Endothelial cell of umbilical vein (primary cell): ENCODE data around the gene ARHGEF7. TPM values are rescaled to one million over a fixed set of nuclear protein-coding genes. Genes with fewer than 3 reads are reported as not detected.

Experiments used
- BruUV-seq: library from RNA; stranded (reverse); fragments of 400-500 nt; replicated peaks from 2 replicates; lab custom pipeline; 2021; lab: Mats Ljungman, UMichigan
- CTCF ChIA-PET: fragments of 300-600, 350-600 bp; sonication (Branson Sonifier 250); formaldehyde crosslinking; loops from one replicate; lab custom pipeline; 2021; ENCODE audit warnings: antibody characterized with exemption, inconsistent platforms; lab: Charles Lee
- POLR2A ChIA-PET: fragments of 300-600, 350-600 bp; sonication (Branson Sonifier 250); formaldehyde crosslinking; loops from one replicate; lab custom pipeline; 2021; ENCODE audit warnings: antibody characterized with exemption, inconsistent platforms; lab: Charles Lee
- DNase-seq: peaks from one replicate; pipeline ENCODE4 v3.0.0-alpha.2; 2011; ENCODE audit warnings: low read depth, low spot score
- FAIRE-seq: peaks from 2 replicates; lab custom pipeline; 2011; peaks lifted over from hg19 to GRCh38; lab: Jason Lieb, UNC
- H2AFZ ChIP-seq: 2 replicates; pipeline ENCODE4 v1.6.0; 2012; ENCODE audit warnings: low read depth, low read length, control low read depth, inconsistent platforms
- H3K27ac ChIP-seq: 2 replicates; pipeline ENCODE4 v1.5.1; 2011; ENCODE audit warnings: low read depth, mild to moderate bottlenecking, control low read depth, low read length, moderate library complexity; ENCODE audit not compliant: insufficient read depth
- H3K27me3 ChIP-seq, 2 experiments: 2 replicates each; pipeline versions ENCODE4 v1.6.0 to v1.6.1; 2011; ENCODE audit warnings: low read length in 2 of 2, mixed read lengths in 1 of 2; ENCODE audit not compliant: control insufficient read depth in 2 of 2, insufficient read depth in 2 of 2
- H3K36me3 ChIP-seq, 2 experiments: 2 replicates in 1 of 2; 3 replicates in 1 of 2; pipeline ENCODE4 v1.5.1; 2011; ENCODE audit warnings: low read length in 2 of 2, mild to moderate bottlenecking in 1 of 2, moderate library complexity in 1 of 2; ENCODE audit not compliant: control insufficient read depth in 2 of 2, insufficient read depth in 2 of 2; ENCODE audit errors: extremely low read depth in 1 of 2
- H3K4me1 ChIP-seq: 3 replicates; pipeline ENCODE4 v1.5.1; 2011; ENCODE audit warnings: mild to moderate bottlenecking, low read length; ENCODE audit not compliant: control insufficient read depth, insufficient read depth; ENCODE audit errors: extremely low read depth
- H3K4me2 ChIP-seq: 2 replicates; pipeline ENCODE4 v1.6.1; 2011; ENCODE audit warnings: low read length, control low read depth, mixed read lengths; ENCODE audit not compliant: insufficient read depth
- H3K4me3 ChIP-seq, 3 experiments: fragments of 200-600 bp in 1 of 3; sonication (generic), shearing (Covaris generic) in 1 of 3; replicated peaks in 1 of 3; 2 replicates each; pipeline ENCODE4 v1.5.1; 2011 to 2016; ENCODE audit warnings: control low read depth in 3 of 3, low read length in 3 of 3, mild to moderate bottlenecking in 2 of 3, inconsistent platforms in 1 of 3, low read depth in 1 of 3, moderate library complexity in 1 of 3; ENCODE audit not compliant: insufficient read depth in 1 of 3
- H3K79me2 ChIP-seq: 2 replicates; pipeline ENCODE4 v1.6.0; 2012; ENCODE audit warnings: low read length, inconsistent platforms; ENCODE audit not compliant: control insufficient read depth, insufficient read depth
- H3K9ac ChIP-seq: replicated peaks from 2 replicates; pipeline ENCODE3; 2011; ENCODE audit warnings: low read length, control low read depth; ENCODE audit not compliant: insufficient read depth; ENCODE audit errors: extremely low read depth
- H3K9me1 ChIP-seq: replicated peaks from 3 replicates; pipeline ENCODE4 v1.6.0; 2011; ENCODE audit warnings: mild to moderate bottlenecking, low read length; ENCODE audit not compliant: control insufficient read depth, insufficient read depth; ENCODE audit errors: extremely low read depth
- H3K9me3 ChIP-seq: replicated peaks from 2 replicates; pipeline ENCODE4 v1.5.1; 2012; ENCODE audit warnings: low read length, inconsistent platforms; ENCODE audit not compliant: control insufficient read depth, insufficient read depth
- H4K20me1 ChIP-seq: replicated peaks from 2 replicates; pipeline ENCODE3; 2011; ENCODE audit warnings: mild to moderate bottlenecking, low read length; ENCODE audit not compliant: control insufficient read depth, insufficient read depth; ENCODE audit errors: extremely low read depth
- EZH2 ChIP-seq: IDR thresholded peaks from 2 replicates; pipeline ENCODE4 v1.6.1; 2012; ENCODE audit warnings: borderline replicate concordance, low read depth, mild to moderate bottlenecking, moderate library complexity, low read length, inconsistent platforms; ENCODE audit not compliant: severe bottlenecking
- FOS ChIP-seq: IDR thresholded peaks from 2 replicates; pipeline ENCODE4 v1.6.1; 2011; ENCODE audit warnings: mild to moderate bottlenecking, low read length, moderate library complexity, borderline replicate concordance; ENCODE audit not compliant: insufficient read depth
- GATA2 ChIP-seq: IDR thresholded peaks from 2 replicates; pipeline ENCODE4 v1.7.0; 2011; ENCODE audit warnings: low read depth, mild to moderate bottlenecking, moderate library complexity, mixed read lengths, low read length; ENCODE audit not compliant: insufficient read length, insufficient read depth
- JUN ChIP-seq: IDR thresholded peaks from 2 replicates; pipeline ENCODE4 v1.6.1; 2011; ENCODE audit warnings: borderline replicate concordance, low read depth; ENCODE audit not compliant: insufficient read length, insufficient read depth
- MAX ChIP-seq: IDR thresholded peaks from 2 replicates; pipeline ENCODE4 v1.6.1; 2011; ENCODE audit not compliant: insufficient read depth, insufficient read length
- MYC ChIP-seq: IDR thresholded peaks from one replicate; pipeline ENCODE4 v1.6.1; 2011; ENCODE audit warnings: mild to moderate bottlenecking, low read depth, low read length
- POLR2A ChIP-seq: IDR thresholded peaks from 2 replicates; pipeline ENCODE4 v1.6.1; 2012; ENCODE audit warnings: low read depth, mild to moderate bottlenecking, control low read depth, low read length
- POLR2AphosphoS5 ChIP-seq: IDR thresholded peaks from 2 replicates; pipeline ENCODE4 v1.6.1; 2012; ENCODE audit warnings: low read depth, mild to moderate bottlenecking, control low read depth, low read length, moderate library complexity; ENCODE audit not compliant: insufficient read depth
- dilution Hi-C: fragments of 300-500 bp; cut with MboI; formaldehyde crosslinking; loops from one replicate; pipeline ENCODE4 v1.15.0; 2019; ENCODE audit warnings: low sequenced_read_pairs; ENCODE audit not compliant: extremely low pct_ligation_motif_present
- intact Hi-C: fragments of 100-400 bp; cut with micrococcal nuclease; formaldehyde crosslinking; loops from one replicate; pipeline ENCODE4 v1.10.0; 2022
- polyA plus RNA-seq, 4 experiments: library from polyadenylated mRNA; depleted of rRNA in 3 of 4; stranded (reverse) in 3 of 4; unstranded in 1 of 4; fragments of >200 nt; gene quantifications; 2 replicates each; pipeline versions ENCODE4 v1.2.1 to v1.2.3, GENCODE V29; 2011 to 2012; ENCODE audit warnings: missing spikeins in 1 of 4
- total RNA-seq: library from RNA; stranded (reverse); gene quantifications from 2 replicates; pipeline ENCODE4 v1.2.3, GENCODE V29; 2021
- TF ChIP-seq, protein P1 (sequence below), 2 donors: IDR thresholded peaks; 1 replicate in 1 of 2; 2 replicates in 1 of 2; pipeline ENCODE4 v1.5.1; 2011; ENCODE audit warnings: low read length in 2 of 2, mild to moderate bottlenecking in 2 of 2, moderate library complexity in 2 of 2, control low read depth in 1 of 2, inconsistent platforms in 1 of 2, low read depth in 1 of 2; ENCODE audit not compliant: insufficient read depth in 1 of 2; ENCODE audit errors: extremely low read depth in 1 of 2

The ARHGEF7 gene
- total and polyA plus RNA-seq, 2 donors (not counting 3 experiments of a cell fraction or from before 2014, with no cell fraction given): 94.9 to 155 TPM

- ChIA-PET CTCF (no interaction called here), POLR2A (no interaction called here)
- dilution Hi-C loops (no loop called here), intact Hi-C loops (no loop called here)
- Histone ChIP-seq H3K4me3 (no peak overlapping the region), H3K36me3 (no peaks in the 10 kb centered on the region), H3K79me2 (no peaks in the 10 kb centered on the region), H3K9me3 (no peaks in the 10 kb centered on the region), H3K27me3 (no peaks in the 10 kb centered on the region), H4K20me1 (no peaks in the 10 kb centered on the region), H3K27ac (no peak overlapping the region), H3K9ac (no peak overlapping the region), H3K4me2 (no peak overlapping the region), H3K4me1 (no peaks in the 10 kb centered on the region), H2AFZ (no peak overlapping the region), H3K9me1 (no peaks in the 10 kb centered on the region)
- no peak for DNase-seq
- TF ChIP-seq POLR2AphosphoS5 (no peak), FOS (no peak), GATA2 (no peak), MYC (no peak), EZH2 (no peak), JUN (no peak), POLR2A (no peak), MAX (no peak)
- TF ChIP-seq, protein P1, sequence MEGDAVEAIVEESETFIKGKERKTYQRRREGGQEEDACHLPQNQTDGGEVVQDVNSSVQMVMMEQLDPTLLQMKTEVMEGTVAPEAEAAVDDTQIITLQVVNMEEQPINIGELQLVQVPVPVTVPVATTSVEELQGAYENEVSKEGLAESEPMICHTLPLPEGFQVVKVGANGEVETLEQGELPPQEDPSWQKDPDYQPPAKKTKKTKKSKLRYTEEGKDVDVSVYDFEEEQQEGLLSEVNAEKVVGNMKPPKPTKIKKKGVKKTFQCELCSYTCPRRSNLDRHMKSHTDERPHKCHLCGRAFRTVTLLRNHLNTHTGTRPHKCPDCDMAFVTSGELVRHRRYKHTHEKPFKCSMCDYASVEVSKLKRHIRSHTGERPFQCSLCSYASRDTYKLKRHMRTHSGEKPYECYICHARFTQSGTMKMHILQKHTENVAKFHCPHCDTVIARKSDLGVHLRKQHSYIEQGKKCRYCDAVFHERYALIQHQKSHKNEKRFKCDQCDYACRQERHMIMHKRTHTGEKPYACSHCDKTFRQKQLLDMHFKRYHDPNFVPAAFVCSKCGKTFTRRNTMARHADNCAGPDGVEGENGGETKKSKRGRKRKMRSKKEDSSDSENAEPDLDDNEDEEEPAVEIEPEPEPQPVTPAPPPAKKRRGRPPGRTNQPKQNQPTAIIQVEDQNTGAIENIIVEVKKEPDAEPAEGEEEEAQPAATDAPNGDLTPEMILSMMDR (IDR thresholded peaks at IDR 0.05; ENCODE audit: extremely low read depth in 1 of 2, insufficient read depth in 1 of 2, low read depth in 1 of 2, low read length in 2 of 2): no peak
- BruUV-seq: no TSS peak
- FAIRE-seq: no peak
Measured at GRCh38 chr13:111354789-111355188, 239.7 kb downstream of the ARHGEF7 start.

Other genes starting within 250 kb of the ARHGEF7 start
- gene ANKRD10, start 200.2 kb upstream of the ARHGEF7 start, total RNA-seq: 83.1 and 94.1 TPM in 2 replicates
- gene ANKRD10, start 200.2 kb upstream of the ARHGEF7 start, polyA plus RNA-seq: 43.8 and 44.5 TPM in 2 replicates
- not detected in 2 replicates for gene TEX29, start 205.3 kb downstream of the ARHGEF7 start, total RNA-seq
- gene TEX29, start 205.3 kb downstream of the ARHGEF7 start, polyA plus RNA-seq: 0.44 TPM in 1 of 2 replicates, not detected in the other